CD1c-positive myeloid dendritic cell (primary cell): ENCODE measurements around the gene HRH1.

Experiments used
- DNase-seq: peaks from one replicate; pipeline ENCODE4 v3.0.0-alpha.2; 2016; ENCODE audit errors: extremely low spot score

The HRH1 gene

DNA sequence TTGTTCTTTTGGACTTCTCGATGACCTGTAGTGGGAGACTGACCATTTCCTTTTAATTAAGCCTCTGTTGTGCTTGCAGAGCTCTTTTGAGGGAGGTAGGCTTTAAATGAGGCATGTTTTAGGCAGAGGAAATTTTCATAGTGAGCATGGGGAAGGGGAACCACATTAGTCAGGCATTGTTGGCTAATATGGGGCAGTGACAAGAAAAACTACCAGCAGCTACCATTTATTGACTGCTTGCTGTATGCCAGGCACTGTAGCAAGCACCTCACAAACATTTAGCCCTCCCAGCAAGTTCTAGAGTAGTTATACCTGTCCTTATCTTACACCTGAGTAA lies 128.8 kb downstream of the HRH1 start:
- peak; percentile 78 for DNase-seq

- no peak for DNase-seq
These were observed 129.7 kb downstream of the HRH1 start for GRCh38 chr3:11284011-11284410.

DNA sequence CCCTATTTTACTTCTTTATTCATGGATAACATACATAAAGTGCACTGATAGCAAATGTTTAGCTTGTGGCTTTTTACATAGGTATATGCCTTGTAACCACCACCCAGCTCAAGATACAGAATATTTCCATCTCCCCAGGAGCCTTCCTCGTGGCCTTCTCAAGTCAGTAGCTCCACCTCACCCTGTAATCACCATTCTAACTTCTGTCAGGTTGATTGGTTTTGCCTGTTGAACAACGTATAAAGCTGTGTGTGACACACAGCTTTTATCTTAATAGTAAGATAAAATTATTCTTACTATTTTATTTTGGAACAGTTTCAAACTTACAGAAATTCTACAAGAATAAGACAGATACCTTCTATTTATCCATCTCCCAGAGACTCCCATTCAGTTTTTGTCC lies 131.2 kb downstream of the HRH1 start:
- no peak for DNase-seq

GRCh38 chr3:11287404-11287803 lies 133.1 kb downstream of the HRH1 start:
- no peak for DNase-seq

DNA sequence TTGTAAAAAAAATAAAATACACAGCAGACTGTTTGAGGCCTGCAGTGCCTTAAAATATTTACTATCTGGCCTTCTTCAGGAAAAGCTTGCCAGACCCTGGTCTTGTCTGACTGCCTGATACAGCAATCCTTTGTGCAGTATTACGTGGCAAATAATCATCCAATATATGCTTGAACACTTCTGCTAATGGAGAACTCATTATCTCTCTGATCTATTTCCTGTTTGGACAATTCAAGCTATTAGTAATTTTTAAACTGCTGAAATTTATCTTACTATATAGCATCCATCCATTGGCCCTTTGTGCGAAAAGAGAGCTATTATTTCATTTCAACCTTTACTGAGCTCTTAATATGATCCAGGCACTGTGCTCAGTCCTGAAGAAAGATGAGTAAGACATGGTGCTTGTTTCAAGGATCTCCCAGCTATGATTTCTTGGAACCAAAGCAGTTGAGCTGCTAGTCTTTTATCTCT lies 133.8 kb downstream of the HRH1 start:
- peak; percentile 67 for DNase-seq

GRCh38 chr3:11288786-11289637 lies 134.7 kb downstream of the HRH1 start:
- DNase-seq = peak; percentile 89

DNA sequence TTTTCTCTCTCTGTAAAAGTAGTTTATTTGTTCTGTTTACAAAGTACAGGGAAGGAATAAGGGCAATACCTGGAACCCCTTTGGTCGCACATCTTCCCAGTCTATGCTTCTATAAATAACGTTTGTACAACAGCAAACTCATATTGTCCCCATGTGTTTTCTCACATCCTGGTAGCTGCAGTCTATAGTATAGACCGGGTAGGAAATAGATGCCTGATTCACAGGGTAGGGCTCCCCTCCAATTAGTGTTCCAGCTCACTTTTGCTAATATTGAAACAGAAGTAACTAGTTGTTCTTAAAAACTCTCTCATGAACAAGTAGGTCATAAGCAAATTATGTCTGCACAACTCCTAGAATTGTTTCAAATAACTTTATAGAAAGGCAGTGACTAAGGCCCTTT lies 135.6 kb downstream of the HRH1 start:
- DNase-seq = peak; percentile 48

- DNase-seq = peak; percentile 62
These were observed 136.7 kb downstream of the HRH1 start for GRCh38 chr3:11290743-11291680.

- no peak for DNase-seq
These were observed 137.5 kb downstream of the HRH1 start for GRCh38 chr3:11291808-11292207.

DNA sequence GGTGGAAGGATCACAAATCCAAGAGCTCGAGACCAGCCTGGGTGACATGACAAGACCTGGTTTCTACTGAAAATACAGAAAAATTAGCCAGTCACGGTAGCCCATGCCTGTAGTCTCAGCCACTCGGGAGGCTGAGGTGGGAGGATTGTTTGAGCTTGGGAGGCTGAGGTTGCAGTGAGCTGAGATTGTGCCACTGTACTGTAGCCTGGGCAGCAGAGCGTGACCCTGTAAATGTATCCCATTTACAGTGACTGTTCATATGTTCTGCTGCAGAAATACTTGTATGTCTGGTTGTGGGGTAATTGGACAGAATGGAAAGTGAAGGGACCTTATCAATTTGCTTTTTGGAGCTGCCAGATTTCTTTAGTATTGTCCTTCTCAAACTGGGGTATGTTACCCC lies 142.8 kb downstream of the HRH1 start:
- DNase-seq = no peak

DNA sequence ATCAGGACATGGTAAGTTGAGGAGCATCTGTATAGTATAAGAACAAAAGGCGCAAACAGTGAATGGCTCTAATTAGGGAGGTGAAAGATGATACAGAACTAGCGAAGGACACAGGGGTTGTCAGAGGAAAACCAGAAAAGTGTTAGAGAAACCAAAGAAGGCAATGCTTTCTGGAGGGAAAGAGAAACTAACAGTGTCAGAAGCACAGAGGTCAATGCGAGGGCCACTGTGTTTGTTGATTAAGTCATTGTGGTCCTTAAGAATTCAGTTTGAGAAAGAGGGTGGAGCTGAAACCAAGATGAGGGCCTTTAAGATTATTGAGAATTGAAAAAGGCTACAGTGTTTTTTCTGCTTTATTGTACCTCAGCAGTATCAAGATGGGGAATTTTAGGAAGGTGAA lies 146.7 kb downstream of the HRH1 start:
- no peak for DNase-seq

GRCh38 chr3:11302444-11302843 lies 148.2 kb downstream of the HRH1 start:
- no peak for DNase-seq

- DNase-seq = peak; percentile 50
These were observed 149.9 kb downstream of the HRH1 start for GRCh38 chr3:11304175-11304574.

- no peak for DNase-seq
These were observed 151.2 kb downstream of the HRH1 start for GRCh38 chr3:11305509-11305908.

- DNase-seq = peak; percentile 25
These were observed 152.7 kb downstream of the HRH1 start for GRCh38 chr3:11306817-11307589.

- DNase-seq = peak; percentile 87
These were observed 153.6 kb downstream of the HRH1 start for GRCh38 chr3:11307830-11308432.

DNA sequence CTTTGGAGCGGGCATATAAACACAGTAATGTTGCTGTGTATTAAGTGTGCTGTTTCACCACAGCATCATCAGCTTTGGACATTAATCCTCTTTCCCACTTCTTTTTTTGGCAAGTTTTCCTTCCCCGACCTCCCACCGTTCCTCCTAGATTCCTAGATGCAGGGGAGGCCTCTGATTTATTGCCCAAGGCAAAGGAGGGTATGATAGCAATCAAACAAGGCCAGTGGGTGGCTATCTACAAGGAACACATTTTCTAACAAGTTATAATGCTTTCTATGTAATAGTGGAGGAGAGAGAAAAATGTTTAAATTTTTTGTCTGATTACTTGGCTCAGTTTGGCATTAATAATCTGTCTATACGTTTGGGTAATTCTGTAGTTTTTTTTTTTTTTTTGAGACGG lies 156.0 kb downstream of the HRH1 start:
- no peak for DNase-seq

DNA sequence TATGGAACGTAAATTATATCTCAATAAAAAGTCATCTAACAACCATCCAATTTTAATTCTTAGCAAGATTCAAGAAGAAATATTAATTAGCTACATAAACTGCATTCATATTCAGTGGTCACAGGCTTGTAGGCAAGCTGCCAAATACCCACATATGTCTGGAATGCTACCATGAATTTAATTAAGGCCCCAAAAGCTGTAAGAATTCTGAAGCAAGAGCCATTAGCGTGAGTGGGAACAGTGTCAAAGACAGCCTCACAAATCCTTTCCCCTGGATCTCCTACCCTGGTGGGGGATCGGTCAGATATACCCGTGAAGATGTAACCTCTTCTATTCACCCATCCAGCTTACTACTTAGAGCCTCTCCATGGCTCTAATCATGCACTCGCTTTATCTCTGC lies 157.9 kb downstream of the HRH1 start:
- no peak for DNase-seq
